DMS153 treated with DMSO at 0.1 percent for 48 hours (cell line): Measurements from ENCODE around the gene ESR2.
"Not testable (repeated sequence)": the region's sequence is repeated elsewhere in the genome, so short reads cannot be mapped to it uniquely, and the experiment has no call there.

Experiments
- DNase-seq: peaks from one replicate; lab custom pipeline; 2025; ENCODE audit not compliant: unreplicated experiment; lab: John Stamatoyannopoulos, UW

The ESR2 gene

DNA sequence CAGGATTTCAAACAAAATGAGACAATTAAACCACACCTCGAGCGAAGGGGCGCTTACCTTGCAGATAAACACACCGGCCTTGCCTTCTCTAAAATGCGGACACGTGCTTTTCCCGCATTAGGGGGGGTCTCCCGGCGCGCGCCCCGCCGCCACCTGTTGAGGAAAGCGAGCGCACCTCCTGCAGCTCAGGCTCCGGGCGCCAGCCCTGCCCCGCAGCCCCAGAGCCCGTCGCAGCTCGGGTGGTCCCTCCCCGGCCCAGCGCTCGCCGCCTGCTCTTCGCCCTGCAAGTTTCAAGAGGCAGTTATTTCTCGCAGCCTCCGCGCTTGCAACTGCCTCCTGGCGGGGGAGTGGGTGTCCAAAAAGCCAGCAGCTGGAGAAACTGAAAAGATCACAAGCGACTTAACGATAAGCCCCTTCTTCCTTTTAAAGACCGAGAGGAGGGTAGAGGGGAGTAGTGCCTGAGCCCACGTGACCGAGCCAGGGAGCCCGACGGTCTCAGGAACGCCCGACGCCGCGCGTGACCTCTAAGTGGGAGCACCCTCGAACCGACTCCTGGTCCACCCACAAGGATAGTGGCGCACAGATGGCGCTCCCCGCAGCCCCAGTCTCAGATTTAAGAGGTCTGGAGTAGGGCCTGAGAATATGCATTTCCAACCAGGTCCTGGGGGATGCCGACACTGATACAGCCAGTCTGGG lies at the start of gene ESR2:
ESR2 (minus strand) TSS at position 396 of the 696 bp plus-strand sequence. CDS start 11,386 bp downstream, outside the sequence.
- DNase-seq = no peak

DNA sequence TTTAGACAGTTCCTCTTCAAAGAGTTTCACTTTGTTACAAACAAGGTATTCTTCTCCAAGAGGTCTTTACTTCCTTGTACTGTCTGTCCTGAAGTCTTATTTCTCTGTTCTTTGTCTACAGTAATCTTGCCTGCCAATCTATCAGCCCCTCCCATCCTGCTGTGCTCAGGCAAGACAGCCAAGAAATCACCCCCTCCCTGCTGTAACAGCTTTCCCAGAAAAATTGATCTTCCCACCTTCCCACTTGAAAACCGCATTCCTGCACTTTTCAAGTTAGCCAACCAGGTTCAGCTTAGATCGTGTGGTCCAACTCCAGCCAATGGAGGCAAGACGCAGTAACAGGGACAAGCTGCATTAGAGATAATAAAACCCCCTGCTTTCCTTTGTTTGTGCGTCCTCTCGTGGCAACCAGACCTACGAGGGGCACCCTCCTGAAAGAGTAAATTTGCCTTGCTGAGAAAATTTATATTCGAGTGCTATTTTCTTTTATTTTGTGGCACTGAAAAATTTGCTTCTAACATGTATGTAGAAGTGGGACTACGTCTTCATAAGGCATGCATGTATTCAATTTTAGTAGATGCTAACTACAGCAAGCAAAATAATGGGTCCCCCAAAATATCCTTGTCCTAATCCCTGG lies 46.5 kb upstream of the ESR2 start:
- no peak for DNase-seq

DNA sequence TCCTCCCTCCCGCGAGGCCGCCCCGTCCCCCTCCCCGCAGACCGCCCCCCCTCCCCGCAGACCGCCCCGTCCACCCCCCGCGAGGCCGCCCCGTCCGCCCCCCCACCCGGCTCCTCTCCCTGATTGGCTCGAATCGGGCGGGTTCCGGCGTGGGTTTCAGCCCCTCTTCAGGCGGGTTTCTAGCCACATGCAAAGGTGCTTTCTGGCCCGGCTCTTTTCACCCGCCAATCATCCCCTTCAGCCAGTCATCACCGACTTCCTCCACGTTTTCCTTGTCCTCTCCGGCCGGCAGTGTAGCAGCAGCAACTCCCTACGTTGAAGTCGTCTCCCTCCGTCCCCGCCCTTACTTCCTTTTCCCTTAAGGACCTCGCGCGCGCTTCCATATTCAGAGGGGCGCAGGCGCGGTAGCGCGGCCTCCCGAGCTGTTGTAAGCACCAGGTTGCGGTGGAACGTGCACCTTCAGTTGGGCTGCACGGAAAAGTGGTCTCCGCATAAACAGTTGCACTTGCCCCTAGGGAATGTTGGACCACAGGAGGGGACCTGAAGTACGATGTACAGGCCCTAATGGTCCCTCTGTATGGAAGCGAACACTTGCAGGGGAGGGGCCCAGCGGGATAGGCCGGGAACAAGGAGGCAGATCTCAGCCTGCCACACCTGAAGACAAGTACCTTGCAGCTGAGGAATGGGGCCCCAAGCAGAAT lies 44.6 kb upstream of the ESR2 start:
- DNase-seq = peak; percentile 97

DNA sequence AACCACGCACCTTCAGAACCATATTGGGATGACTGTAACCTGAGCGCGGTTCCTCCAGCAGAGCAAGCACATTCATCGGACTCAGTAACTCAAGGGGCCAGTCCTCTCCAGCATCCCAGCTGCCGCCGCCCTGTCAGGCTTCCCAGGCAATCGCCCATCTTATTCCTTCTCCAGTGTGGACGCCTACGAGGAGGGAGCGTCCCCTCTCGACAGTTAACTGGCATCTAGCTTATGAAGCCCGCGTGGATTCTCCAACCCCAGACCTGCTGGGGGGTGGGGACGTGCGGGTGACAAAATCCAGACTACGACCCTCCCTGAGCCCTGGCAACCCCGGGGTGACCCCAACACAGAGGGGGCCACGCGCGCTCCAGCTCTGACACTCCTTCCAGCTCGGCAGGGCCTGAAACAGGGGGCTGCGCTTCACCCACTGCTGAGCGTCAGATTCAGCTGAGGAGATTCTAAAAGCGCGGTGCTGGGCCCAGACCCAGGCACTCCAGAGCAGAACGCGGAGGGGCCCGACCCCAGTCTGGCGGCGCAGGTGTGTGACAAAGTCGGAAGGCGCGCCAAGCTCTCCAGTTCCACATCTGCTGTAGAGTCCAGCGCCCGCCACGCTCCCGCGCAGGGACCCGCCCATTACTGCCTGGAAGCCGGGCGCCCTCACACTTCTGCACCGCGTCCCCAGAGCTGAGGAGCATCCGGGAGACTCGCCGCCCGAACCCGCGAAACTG lies 43.9 kb upstream of the ESR2 start:
- peak; percentile 83 for DNase-seq

DNA sequence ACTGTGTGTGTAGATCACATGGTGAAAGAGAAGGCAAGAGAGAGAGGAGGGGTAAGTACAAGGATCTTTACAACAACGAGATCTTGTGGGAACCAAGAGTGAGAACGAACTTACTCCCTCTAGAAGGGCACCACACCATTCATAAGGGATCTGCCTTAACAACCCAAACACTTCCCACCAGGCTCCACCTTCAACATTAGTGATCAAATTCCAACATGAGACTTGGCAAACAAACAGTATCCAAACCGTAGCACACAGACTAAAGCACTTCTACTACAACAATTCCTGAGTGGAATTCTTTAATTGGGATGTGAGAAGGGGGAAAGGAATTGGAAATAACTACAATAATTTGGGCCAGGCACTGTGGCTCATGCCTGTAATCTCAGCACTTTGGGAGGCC lies 35.0 kb upstream of the ESR2 start:
- DNase-seq = no peak

DNA sequence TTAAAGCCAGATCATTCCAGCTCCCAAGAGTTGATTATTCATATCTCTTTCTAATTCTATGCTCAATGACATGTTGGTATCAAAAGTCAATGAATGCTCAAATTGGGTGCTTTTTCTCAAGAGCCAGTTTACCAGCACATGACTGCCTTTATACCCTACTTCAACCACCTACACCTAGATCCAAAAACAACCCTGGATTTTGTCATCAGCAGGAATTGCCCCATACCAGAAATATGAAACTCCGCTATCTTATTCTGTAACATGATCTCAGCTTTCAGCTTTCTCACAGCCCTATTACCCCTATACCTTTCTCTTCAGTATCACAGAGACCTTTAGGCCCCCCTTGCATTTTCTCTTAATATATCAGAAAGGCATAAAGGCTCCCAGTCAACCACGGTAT lies 32.3 kb upstream of the ESR2 start:
- no peak for DNase-seq

DNA sequence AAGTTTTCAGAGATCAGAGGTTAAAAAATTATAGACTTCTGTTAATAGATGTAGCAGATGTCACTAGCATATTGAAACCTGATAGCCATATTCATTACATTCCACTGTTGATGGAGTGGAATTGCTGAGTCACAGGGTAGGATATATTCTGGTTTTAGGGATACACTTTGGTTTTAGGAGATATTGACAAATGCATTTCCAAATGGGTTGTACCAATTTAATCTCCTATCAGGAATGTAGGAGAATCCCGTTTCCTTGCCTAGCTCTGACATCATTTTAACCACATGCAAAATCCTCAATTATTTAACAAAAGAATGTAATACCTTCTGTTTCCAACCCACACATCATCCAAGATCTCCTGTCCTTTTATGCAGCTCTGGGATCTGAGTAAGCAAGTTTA lies 30.7 kb upstream of the ESR2 start:
- DNase-seq = no peak

DNA sequence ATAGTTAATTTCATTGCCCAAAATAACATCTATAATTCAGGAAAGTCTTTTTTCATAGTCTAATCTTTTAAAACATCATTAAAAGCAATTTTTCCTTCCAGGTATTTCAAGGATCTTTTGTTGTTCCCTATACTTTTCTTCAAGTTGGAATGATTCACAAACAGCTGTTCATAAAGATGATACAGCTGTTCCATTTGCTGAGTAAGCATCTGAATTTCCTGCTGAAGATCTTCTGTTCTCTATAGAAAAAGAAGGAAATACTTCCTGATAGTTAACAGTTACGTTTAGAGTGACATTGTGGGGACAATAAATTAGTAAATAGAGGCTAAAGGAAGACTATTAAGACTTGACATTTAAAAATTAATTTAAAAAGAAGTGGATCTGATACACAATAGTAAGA lies 30.3 kb upstream of the ESR2 start:
- no peak for DNase-seq

DNA sequence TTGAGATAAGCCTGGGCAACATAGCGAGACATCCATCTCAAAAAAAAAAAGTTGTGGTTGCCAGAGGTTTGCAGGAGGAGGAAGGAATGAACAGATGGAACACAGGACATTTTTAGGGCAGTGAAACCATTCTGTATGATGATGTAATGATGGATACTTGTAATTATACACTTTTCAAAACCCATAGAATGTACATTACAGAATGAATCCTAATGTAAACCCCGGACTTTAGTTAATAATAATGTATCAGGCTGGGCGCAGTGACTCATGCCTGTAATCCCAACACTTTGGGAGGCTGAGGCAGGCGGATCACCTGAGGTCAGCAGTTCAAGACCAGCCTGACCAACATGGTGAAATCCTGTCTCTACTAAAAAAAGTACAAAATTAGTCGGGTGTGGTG lies 26.2 kb upstream of the ESR2 start:
- DNase-seq = not testable (repeated sequence)

DNA sequence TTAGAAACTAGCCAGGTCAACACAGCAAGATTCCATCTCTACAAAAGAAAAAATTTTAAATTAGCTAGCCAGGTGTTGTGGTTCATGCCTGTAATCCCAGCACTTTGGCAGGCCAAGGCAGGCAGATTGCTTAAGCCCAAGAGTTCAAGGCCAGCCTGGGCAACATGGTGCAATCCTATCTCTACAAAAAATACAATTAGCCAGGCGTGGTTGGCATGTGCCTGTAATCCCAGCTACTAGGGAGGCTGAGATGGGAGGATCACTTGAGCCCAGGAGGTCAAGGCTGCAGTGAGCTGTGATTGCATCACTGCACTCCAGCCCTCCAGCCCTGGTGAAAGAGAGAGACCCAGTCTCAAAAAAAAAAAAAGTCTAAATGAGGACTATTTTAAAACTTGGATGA lies 24.5 kb upstream of the ESR2 start:
- not testable (repeated sequence) for DNase-seq

DNA sequence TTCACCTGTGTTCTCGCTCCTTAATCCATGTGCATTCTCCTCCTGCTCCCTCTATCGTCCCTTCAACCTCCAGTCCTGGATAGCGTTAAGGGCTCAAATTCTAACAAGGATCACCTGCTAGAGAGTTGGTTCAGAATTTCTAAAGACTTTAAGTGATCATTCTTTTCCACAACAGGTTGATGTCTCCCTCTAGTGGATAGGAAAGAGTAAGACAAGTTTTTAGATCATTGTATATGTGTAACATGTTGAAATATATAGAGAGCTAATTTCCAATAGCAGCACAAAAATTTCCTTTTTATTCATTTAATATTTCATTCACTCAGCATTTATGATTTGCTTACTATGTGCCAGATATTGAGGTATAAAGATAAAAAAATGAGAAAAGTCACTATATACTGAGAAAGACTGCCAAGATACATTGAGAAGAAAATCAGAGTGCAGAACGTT lies 9.3 kb upstream of the ESR2 start:
- peak; percentile 36 for DNase-seq

DNA sequence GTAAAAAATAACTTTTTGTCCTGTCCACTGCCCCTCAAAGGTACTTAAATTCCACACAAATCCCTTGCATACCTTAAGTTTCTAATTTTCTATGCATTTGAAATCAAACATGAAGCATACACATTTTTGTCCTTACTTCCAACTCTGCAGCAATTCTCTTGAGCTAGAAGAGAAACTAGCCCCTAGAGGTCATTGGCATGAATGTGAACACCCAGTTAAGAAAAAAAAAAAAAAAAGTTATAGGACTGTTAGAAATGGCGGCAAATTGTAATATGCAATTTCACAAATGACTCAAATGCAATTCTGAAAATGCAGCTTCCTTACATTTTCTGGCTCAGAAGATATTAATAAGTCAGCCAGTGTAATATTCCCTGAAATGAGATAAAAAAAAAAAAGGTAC lies 4.6 kb upstream of the ESR2 start:
- DNase-seq = no peak

DNA sequence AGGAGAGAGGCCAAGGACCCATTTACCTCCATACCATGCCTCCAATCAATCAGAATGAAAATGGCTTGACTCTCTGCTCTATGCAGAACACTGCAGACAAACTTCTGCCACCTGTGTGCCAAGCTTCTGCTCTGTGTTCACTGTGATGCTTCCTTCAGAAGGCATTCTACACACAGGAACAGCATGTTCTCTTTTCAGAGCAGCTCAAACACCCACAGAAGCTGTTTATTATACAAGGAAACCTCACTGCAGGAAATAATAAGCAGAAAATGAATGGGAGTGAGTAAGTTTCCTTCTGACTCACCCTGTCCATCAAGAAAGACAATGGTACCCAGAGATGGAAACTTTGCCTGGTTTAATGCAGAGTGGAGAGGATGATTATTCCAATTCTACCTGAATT lies 2.4 kb upstream of the ESR2 start:
- DNase-seq = no peak

DNA sequence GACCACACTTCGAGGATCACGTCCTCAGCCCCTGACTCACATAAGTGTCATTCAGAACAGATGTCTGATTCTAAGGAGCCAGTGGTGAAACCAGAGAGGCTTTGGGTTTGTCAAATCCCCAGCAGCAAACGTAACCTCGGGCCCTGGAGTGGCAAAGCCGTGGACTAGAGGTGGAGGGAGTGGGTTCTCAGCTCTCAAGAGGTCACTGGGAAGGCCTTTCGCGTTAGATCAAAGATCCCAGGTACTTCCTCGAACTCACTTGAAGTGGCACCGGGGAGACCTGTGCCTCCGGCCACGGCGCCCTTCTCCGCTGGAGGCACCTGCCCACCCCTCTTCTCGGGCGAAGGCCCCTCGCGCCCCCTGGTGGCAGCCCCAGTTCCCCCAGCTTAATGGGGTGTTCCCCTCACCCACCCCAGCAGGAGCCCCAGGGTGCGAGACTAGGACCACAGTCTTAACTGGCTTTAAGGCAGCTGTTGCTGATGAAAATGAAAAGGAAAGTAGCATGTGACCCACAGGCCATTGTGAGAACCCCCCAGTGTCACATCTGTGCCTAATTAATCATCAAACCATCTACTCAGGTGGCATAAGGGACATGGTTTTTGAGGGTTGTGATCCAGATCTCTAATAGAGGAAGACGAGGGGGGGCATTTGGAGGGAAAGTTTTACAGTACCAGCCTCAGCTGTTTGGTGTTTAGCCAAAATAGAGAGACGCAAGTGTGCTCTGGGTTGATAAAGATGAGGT lies 672 bp upstream of the ESR2 start:
- peak; percentile 56 for DNase-seq

DNA sequence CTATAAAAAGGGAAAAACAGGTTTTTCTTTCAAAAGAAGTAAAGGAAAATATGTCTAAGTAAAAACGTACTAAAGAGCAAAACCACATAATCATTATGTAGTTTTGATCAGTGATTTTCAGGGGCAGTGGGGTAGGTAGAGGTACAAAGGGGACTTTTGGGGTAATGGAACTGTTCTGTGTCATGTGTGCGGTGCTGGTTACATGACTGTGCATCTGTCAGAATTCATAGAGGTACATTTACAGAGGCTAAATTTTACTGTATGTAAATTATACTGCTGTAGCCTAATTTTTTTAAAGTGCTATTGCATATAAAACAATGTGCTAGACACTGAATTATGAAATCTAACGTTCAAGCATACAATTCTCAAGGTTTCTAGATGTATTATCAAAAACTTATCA lies 2.0 kb downstream of the ESR2 start:
- no peak for DNase-seq

DNA sequence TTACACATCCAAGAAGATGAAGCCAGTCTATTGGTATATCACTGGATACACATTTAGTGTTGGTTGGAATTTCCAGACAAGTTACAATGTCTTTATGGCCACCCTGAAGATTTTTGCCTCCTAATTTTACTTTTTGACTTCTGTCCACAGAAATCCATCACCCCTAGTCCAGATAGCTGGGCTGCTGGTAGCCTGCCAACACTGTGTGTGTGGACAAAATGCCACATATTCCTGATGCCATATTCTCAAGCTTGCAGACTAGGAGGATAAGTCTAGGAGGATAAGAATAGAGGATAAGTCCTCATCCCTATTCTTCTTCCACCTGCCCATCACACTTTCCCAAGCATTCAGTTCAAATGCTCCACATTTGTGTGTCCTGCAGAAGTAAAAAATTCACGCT lies 4.6 kb downstream of the ESR2 start:
- DNase-seq = no peak

DNA sequence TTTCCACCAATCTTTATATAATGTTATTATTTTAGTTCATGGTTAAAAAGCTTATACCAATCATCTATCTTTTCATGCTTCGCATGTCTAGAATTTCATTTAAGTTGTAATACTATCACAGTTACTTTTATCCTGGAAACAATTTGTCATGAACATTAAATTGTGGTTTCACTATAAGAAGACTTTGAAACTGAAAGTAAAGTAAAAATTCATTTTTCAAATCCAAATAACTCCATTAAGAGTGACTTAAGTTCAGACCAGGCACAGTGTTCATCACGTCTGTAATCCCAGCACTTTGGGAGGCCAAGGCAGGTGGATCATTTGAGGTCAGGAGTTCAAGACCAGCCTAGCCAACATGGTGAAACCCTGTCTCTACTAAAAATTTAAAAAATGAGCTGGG lies 12.4 kb downstream of the ESR2 start:
- DNase-seq = no peak

DNA sequence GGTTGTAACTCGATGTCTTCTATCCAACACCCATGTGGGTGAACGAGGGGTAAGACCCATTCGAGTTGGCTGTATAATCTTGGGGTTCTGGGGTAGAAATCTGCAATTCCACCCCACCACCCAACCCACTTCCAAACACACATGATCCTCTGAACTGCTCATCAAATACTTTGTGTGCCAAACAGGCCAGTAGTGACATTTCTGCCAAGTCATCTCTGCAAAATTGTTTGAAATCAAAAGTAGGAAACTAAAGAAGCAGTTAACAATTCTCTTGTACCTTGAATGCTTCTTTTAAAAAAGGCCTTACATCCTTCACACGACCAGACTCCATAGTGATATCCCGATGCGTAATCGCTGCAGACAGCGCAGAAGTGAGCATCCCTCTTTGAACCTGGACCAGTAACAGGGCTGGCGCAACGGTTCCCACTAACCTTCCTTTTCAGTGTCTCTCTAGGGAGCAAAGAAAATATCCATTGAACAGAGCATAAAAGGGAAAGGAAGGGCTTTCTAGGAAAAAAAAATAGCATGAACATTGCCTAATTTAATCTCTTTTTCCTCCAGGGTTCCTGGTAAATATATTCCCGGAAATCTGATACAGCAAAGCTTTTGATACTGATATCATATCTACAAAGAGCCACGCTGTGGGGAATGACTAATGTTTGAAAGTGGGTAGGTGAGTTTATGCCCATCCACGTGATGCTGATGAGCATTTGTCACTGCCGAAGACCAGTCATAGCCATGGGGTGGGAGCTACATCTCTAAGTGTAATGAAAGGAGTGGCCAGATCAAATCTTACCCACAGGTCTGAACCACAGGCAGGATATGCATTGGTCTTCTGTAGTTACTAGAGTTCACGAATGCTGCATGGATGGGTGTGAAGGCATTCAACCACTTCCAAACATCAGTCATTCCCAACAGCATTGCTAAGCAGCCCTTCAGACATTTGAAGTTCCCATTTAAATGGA lies 14.2 kb downstream of the ESR2 start:
- DNase-seq = no peak

DNA sequence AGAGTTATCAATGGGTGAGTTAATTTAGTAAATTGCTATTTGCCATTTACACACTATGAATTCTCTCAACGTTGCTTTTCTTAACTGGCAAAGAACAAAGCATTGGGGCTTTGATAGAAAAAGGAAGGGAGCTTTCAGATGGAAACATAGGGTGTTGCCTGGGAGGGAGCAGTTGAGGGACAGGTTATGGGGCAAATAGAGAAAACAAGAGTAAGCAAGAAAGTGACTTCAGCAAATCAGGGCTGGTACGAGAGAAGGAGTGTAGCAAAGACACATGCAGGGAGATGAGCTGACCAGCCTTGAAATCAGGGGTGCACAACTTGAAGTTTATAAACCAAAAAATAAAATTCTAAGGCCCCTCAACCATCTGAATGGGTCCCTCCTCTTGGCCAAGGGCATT lies 15.7 kb downstream of the ESR2 start:
- DNase-seq = no peak

DNA sequence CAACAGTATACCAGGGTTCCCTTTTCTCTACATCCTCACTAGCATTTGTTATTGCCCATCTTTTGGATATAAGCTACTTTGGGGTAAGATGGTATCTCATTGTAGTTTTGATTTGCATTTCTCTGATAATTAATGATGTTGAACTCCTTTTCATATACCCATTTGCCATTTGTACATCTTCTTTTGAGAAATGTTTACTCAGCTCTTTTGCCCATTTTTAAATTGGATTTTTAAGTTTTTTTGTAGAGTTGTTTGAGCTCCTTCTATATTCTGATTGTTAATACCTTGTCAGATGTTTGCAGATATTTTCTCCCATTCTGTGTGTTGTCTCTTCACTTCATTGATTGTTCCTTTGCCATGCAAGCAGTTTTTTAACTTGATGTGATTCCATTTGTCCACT lies 22.2 kb downstream of the ESR2 start:
- DNase-seq = no peak
